Measurements from ENCODE around the gene DGKI.

Gene DGKI

GRCh38 chr7:137873524-137873923 lies 26.8 kb upstream of the DGKI start:
- Histone ChIP-seq H3K4me1 (ENCODE audit: insufficient read depth, low read length, severe bottlenecking) (no peaks in the 10 kb centered on the region), H3K9me2 (ENCODE audit: low read depth, low read length) (no peaks in the 10 kb centered on the region), H3K9me3 (ENCODE audit: low read length) (no peaks in the 10 kb centered on the region), H3F3A (ENCODE audit: insufficient read depth, low read length) (no peaks in the 10 kb centered on the region), H3K36me3 (ENCODE audit: insufficient read depth, low read length) (no peaks in the 10 kb centered on the region), H4K20me1 (ENCODE audit: insufficient read depth, low read length) (no peaks in the 10 kb centered on the region), H2AFZ (ENCODE audit: low read length) (no peak overlapping the region), H3K79me2 (ENCODE audit: insufficient read depth, low read length) (no peaks in the 10 kb centered on the region), H3K9ac (ENCODE audit: low read length) (no peak overlapping the region), H3K4me3 (ENCODE audit: low read depth, low read length, poor library complexity, severe bottlenecking) (no peak overlapping the region), H3K27me3 (ENCODE audit: insufficient read depth, low read length) (no peaks in the 10 kb centered on the region; the same call in 1 of the 2 replicates), H3K27ac (ENCODE audit: low read depth, low read length, poor library complexity, severe bottlenecking) (no peak overlapping the region), H3K4me2 (ENCODE audit: low read length) (no peak overlapping the region)
- TF ChIP-seq CTCF (IDR thresholded peaks at IDR 0.05; ENCODE audit: low read length): no peak
- TF ChIP-seq EZH2 (IDR thresholded peaks at IDR 0.05; ENCODE audit: borderline replicate concordance, low read length): no peak

GRCh38 chr7:137871170-137871915 lies 24.6 kb upstream of the DGKI start:
- Histone ChIP-seq H3F3A (ENCODE audit: insufficient read depth, low read length) (no peaks in the 10 kb centered on the region), H3K4me3 (ENCODE audit: low read depth, low read length, poor library complexity, severe bottlenecking) (no peak overlapping the region), H3K27ac (ENCODE audit: low read depth, low read length, poor library complexity, severe bottlenecking) (no peak overlapping the region), H4K20me1 (ENCODE audit: insufficient read depth, low read length) (no peaks in the 10 kb centered on the region), H2AFZ (ENCODE audit: low read length) (no peak overlapping the region), H3K79me2 (ENCODE audit: insufficient read depth, low read length) (no peaks in the 10 kb centered on the region), H3K4me2 (ENCODE audit: low read length) (no peak overlapping the region), H3K9ac (ENCODE audit: low read length) (no peak overlapping the region), H3K27me3 (ENCODE audit: insufficient read depth, low read length) (peaks cover 2% of the 10 kb centered on the region; the same call in 1 of the 2 replicates), H3K9me2 (ENCODE audit: low read depth, low read length) (no peaks in the 10 kb centered on the region), H3K36me3 (ENCODE audit: insufficient read depth, low read length) (no peaks in the 10 kb centered on the region), H3K9me3 (ENCODE audit: low read length) (no peaks in the 10 kb centered on the region; the same call in 1 of the 2 replicates), H3K4me1 (ENCODE audit: insufficient read depth, low read length, severe bottlenecking) (no peaks in the 10 kb centered on the region)
- TF ChIP-seq EZH2 (IDR thresholded peaks at IDR 0.05; ENCODE audit: borderline replicate concordance, low read length) (no peak), CTCF (IDR thresholded peaks at IDR 0.05; ENCODE audit: low read length) (no peak)

GRCh38 chr7:137870684-137871083 lies 23.9 kb upstream of the DGKI start:
- Histone ChIP-seq H3K9ac (ENCODE audit: low read length) (no peak overlapping the region), H3F3A (ENCODE audit: insufficient read depth, low read length) (no peaks in the 10 kb centered on the region), H2AFZ (ENCODE audit: low read length) (no peak overlapping the region), H3K27ac (ENCODE audit: low read depth, low read length, poor library complexity, severe bottlenecking) (no peak overlapping the region), H3K4me1 (ENCODE audit: insufficient read depth, low read length, severe bottlenecking) (no peaks in the 10 kb centered on the region), H3K4me2 (ENCODE audit: low read length) (no peak overlapping the region), H4K20me1 (ENCODE audit: insufficient read depth, low read length) (no peaks in the 10 kb centered on the region), H3K79me2 (ENCODE audit: insufficient read depth, low read length) (no peaks in the 10 kb centered on the region), H3K36me3 (ENCODE audit: insufficient read depth, low read length) (no peaks in the 10 kb centered on the region), H3K4me3 (ENCODE audit: low read depth, low read length, poor library complexity, severe bottlenecking) (no peak overlapping the region), H3K27me3 (ENCODE audit: insufficient read depth, low read length) (peaks cover 4% of the 10 kb centered on the region; the same call in 1 of the 2 replicates), H3K9me3 (ENCODE audit: low read length) (peaks cover 5% of the 10 kb centered on the region), H3K9me2 (ENCODE audit: low read depth, low read length) (no peaks in the 10 kb centered on the region)
- TF ChIP-seq CTCF (IDR thresholded peaks at IDR 0.05; ENCODE audit: low read length): no peak
